ENCODE measurements around the gene XRCC6. TPM values are rescaled to one million over a fixed set of nuclear protein-coding genes. Genes with fewer than 3 reads are reported as not detected.

Gene XRCC6
- total and polyA plus RNA-seq, 2 of the 13 experiments (the other 11 are each of a cell fraction or from before 2014, with no cell fraction given): 124 to 625 TPM

DNA sequence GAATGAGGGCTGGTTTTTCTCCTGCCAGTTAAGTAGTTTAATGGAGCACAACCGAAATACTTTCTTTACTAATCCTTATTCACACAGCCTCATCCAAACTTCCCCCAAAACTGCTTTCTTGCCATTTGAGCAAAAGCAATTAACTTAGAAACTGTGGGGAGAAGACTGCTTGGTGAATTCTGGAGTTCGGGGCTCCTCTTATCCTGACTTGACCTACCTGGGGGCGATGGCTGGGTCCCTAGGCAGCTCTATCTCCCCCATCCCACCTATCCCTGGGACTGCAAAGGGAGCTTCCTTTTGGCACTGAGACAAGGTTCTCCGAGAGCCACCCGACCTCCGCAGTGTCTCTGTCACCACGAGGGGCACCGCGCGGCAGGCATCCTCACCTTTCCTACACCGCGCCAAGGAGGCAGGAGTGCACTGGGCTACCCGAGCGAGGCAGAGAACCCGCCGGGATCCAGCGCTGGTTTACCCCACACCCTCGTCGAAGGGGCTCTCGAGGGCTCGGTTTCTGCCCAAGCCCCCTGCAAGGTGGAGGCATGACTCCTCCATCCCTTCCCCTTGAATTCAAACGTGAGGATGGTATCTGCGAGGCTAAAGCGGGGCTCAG is 1.0 kb upstream of the XRCC6 start (continued):
- TF ChIP-seq ZNF441 (CRISPR knock-in tag; IDR thresholded peaks at IDR 0.05; ENCODE audit: borderline replicate concordance) (no peak), ZNF747 (CRISPR knock-in tag; IDR thresholded peaks at IDR 0.05; ENCODE audit: borderline replicate concordance) (peak; percentile 72; the same call in 1 of the 2 replicates), PHF8 (CRISPR knock-in tag; IDR thresholded peaks at IDR 0.05) (no peak), ZNF720 (CRISPR knock-in tag; IDR thresholded peaks at IDR 0.05) (no peak), FOXP1 (IDR thresholded peaks at IDR 0.05) (no peak), FOXP1 (CRISPR knock-in tag; IDR thresholded peaks at IDR 0.05) (no peak), ZNF12 (CRISPR knock-in tag; IDR thresholded peaks at IDR 0.05) (no peak), EEA1 (CRISPR knock-in tag; IDR thresholded peaks at IDR 0.05; ENCODE audit: borderline replicate concordance) (no peak), YY1 (IDR thresholded peaks at IDR 0.05; ENCODE audit: insufficient read depth, insufficient replicate concordance, low read depth, low read length) (no peak), SNAI1 (CRISPR knock-in tag; IDR thresholded peaks at IDR 0.05; ENCODE audit: borderline replicate concordance) (0 out of 2 replicates have a peak, but pooled peaks have one; percentile 22), GZF1 (CRISPR knock-in tag; IDR thresholded peaks at IDR 0.05) (no peak), ZNF773 (CRISPR knock-in tag; IDR thresholded peaks at IDR 0.05; ENCODE audit: borderline replicate concordance) (0 out of 2 replicates have a peak, but pooled peaks have one; percentile 2), ZNF570 (CRISPR knock-in tag; IDR thresholded peaks at IDR 0.05; ENCODE audit: borderline replicate concordance) (no peak), RFX3 (CRISPR knock-in tag; IDR thresholded peaks at IDR 0.05) (no peak), ZMYM3 (CRISPR knock-in tag; IDR thresholded peaks at IDR 0.05) (peak; percentile 5; the same call in 1 of the 2 replicates), EED (CRISPR knock-in tag; IDR thresholded peaks at IDR 0.05) (no peak), NFE2L1 (CRISPR knock-in tag; IDR thresholded peaks at IDR 0.05; ENCODE audit: borderline replicate concordance) (no peak), ZNF256 (CRISPR knock-in tag; conservative IDR thresholded peaks at IDR 0.05) (no peak), ZNF598 (CRISPR knock-in tag; IDR thresholded peaks at IDR 0.05; ENCODE audit: borderline replicate concordance) (0 out of 2 replicates have a peak, but pooled peaks have one; percentile 71), ZNF253 (CRISPR knock-in tag; IDR thresholded peaks at IDR 0.05; ENCODE audit: borderline replicate concordance) (no peak)
- TF ChIP-seq, protein P1, sequence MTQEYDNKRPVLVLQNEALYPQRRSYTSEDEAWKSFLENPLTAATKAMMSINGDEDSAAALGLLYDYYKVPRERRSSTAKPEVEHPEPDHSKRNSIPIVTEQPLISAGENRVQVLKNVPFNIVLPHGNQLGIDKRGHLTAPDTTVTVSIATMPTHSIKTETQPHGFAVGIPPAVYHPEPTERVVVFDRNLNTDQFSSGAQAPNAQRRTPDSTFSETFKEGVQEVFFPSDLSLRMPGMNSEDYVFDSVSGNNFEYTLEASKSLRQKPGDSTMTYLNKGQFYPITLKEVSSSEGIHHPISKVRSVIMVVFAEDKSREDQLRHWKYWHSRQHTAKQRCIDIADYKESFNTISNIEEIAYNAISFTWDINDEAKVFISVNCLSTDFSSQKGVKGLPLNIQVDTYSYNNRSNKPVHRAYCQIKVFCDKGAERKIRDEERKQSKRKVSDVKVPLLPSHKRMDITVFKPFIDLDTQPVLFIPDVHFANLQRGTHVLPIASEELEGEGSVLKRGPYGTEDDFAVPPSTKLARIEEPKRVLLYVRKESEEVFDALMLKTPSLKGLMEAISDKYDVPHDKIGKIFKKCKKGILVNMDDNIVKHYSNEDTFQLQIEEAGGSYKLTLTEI (CRISPR knock-in tag; conservative IDR thresholded peaks at IDR 0.05): no peak
- TF ChIP-seq, protein P2, sequence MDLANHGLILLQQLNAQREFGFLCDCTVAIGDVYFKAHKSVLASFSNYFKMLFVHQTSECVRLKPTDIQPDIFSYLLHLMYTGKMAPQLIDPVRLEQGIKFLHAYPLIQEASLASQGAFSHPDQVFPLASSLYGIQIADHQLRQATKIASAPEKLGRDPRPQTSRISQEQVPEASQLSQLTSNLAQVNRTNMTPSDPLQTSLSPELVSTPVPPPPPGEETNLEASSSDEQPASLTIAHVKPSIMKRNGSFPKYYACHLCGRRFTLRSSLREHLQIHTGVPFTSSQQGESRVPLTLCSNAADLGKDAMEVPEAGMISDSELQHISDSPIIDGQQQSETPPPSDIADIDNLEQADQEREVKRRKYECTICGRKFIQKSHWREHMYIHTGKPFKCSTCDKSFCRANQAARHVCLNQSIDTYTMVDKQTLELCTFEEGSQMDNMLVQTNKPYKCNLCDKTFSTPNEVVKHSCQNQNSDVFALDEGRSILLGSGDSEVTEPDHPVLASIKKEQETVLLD (CRISPR knock-in tag; IDR thresholded peaks at IDR 0.05; ENCODE audit: low read depth): no peak
- TF ChIP-seq, protein P3, sequence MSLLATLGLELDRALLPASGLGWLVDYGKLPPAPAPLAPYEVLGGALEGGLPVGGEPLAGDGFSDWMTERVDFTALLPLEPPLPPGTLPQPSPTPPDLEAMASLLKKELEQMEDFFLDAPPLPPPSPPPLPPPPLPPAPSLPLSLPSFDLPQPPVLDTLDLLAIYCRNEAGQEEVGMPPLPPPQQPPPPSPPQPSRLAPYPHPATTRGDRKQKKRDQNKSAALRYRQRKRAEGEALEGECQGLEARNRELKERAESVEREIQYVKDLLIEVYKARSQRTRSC (CRISPR knock-in tag; IDR thresholded peaks at IDR 0.05; ENCODE audit: low read depth): no peak
- TF ChIP-seq, protein P4, sequence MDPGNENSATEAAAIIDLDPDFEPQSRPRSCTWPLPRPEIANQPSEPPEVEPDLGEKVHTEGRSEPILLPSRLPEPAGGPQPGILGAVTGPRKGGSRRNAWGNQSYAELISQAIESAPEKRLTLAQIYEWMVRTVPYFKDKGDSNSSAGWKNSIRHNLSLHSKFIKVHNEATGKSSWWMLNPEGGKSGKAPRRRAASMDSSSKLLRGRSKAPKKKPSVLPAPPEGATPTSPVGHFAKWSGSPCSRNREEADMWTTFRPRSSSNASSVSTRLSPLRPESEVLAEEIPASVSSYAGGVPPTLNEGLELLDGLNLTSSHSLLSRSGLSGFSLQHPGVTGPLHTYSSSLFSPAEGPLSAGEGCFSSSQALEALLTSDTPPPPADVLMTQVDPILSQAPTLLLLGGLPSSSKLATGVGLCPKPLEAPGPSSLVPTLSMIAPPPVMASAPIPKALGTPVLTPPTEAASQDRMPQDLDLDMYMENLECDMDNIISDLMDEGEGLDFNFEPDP (CRISPR knock-in tag; conservative IDR thresholded peaks at IDR 0.05): no peak
- TF ChIP-seq, protein P5, sequence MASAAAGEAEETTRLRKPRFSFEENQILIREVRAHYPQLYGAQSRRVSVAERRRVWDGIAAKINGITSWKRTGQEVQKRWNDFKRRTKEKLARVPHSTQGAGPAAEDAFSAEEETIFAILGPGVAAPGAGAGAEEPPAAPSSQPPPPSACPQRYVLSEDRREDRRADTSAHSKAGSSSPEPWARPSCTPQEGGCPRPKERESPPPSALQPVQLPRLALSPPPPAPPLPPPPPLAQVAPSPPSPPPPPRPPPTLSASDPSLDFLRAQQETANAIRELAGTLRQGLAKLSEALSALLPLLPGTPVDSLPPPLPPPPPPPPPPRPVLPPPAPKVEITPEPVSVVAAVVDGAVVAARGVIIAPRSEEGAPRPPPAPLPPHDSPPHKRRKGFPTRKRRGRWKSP (CRISPR knock-in tag; IDR thresholded peaks at IDR 0.05): no peak
